Activated T-cell treated with anti-CD3 and anti-CD28 coated beads, Interleukin-2, amount 50 U/mL, for 48 hours (primary cell): ENCODE data around the gene HELZ2.

ENCODE experiments used
- DNase-seq, 2 experiments: peaks; one replicate each; pipeline ENCODE4 v3.0.0-alpha.2; 2020

HELZ2 gene

DNA sequence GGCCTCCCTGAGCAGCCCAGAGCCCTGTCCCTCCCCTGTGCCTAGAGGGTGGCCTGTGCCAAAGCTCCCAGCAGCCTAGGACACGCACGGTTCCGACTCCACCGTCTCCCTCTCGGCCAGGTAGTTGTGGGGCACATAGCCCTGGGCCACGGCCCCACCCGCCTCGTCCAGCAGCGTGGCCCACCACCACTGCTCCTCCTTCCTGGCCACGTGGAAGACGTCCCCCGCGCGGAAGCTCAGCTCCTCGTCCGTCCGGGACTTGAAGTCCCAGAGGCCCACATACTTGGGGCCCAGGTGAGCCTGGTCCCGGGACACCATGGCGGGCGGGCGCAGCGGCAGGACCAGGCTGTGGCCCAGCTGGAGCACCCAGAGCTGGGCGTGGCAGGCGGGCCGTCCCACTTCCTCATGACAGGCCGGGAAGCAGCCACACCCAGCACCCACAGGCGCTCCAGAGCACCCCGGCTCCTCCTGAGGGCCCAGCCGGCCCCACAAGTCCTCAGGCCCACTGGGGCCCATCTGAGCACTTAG lies 37.0 kb downstream of the HELZ2 start, which contains the start of gene PTK6:
PTK6 (minus strand) TSS at position 380 of the 528 bp plus-strand sequence; CDS start at position 318, 62 bp downstream.
- no peak for DNase-seq

DNA sequence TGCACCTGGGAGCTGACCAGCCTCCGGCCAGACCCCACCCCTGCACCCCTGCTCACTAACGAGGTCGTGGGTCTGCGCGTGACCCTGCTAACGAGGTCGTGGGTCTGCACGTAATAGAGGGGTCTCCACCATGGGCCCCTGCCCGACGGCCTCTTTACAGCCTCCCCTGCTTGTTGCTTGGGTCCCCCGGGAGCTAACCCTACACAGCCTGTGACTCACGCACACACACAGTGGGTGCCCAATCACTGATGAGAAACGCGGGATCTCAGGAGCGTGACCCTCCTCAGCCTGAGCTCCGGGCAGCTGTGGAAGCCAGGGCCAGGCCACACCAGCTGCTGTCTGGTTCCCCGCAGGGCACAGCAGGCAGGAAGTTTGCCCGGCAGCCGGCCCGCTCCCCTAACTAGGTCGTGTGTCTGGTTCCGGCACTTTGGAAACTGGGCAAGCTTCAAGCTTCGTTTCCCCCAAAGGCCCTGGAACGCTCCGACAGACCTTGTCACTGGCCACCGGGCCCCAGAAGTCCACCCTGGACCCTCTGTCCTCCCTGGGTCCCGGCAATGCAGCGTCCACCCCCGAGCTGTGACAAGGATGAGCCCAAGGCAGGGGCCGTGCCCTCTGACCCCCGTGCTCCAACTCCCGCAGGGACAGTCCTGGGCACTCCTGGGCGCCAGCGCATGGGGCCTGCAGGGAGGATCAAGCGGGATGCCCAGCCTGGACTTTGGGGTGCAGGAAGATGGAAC lies 37.6 kb downstream of the HELZ2 start:
- DNase-seq, result no peak

DNA sequence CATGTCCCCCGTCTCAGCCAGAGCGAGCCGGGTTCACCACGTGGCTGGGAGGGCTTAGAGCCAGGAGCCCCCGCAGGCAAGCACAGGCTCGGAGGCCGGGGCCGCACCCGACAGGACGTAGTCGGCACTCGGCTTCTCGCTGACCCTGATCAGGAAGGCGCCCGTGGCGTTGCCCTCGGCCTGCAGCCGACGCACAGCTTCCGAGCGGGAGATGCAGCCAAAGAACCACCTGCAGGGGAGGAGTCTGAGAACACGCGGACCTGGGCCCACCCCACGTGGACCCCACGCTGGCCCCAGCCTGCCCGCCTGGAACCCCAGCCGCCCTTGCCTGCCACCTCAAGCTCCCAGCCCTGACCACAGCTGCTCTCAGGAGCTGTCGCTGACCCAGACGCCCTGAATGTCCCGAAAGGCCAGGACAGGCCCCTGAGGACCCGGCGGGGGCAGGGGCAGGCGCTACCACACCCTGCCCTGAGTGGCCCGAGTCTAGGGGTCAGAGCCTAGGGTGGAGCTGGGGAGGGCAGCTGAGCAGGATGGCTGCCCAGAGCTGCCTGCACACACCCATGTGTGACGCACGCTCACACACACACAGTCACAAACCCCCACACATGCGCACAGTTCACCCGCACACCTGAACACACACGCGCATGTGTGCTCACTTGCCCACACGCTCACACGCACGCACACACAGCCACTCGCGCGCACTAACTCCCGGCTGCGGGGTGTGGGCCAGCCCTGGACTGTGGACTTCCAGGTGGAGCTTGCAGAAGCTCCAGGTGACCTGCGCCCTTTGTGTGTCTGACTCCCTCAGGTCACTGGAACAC lies 39.0 kb downstream of the HELZ2 start:
- DNase-seq, result no peak

DNA sequence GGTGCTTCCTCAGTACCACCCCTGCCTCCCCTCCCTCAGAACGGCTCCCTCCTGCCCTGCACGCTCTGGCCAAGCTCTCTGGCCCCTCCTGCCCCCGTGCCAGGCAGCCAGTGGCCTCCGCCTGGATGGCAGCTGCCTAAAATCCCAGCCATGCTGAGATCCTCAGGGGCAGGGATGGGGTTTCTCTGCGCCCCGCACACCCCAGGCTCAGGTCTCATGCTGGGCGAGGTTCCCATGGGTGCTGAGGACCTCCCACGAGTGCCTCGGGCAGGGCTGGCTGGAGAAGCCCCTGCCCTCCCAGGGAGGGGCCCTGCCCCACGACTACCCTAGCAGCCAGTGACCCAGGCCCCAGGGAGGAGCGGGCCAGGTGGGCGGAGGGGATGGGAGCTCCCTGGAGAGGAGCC lies 39.6 kb downstream of the HELZ2 start:
- DNase-seq, result no peak

DNA sequence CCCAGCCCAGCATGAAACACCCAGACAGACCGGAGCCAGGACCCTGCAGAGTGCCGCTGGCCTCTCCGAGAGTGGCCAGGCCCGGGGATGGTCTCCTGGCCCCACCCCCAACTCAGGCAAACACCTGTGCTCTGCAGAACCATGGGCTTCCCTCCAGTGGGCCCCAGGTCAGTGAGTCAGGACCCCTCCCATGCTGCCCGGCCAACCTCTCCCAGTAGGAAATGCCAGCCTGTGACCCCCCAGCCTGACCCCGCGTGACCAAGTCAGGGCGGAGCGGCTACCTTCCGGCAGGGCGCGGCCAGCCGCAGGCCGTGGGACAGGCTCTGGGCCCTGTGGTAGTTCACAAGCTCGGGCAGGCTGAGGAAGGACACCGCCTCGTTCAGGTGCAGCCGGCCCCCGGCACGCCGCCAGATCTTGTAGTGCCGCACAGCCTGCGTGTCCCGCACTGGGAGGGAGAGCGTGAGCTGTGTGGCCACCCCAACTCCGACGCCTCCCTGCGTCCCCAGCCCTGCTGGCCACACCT lies 40.1 kb downstream of the HELZ2 start:
- no peak for DNase-seq

DNA sequence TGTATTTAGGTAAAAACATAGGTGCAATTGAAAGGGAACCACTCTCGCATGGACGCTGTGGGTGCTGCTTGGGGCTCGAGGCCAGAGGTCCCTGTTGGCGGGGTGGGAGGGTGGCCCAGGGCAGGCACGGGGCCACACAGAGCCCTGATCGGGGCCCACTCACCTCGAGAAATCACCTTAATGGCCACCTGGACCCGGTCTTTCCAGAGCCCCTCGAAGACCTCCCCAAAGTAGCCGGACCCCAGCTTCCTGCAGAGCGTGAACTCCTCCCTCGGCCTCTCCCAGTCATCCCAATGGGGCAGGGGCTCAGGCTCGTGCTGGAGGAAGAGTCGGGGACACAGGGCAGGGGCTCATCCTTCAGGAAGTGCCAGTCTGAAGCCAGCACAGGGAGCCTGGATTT lies 40.7 kb downstream of the HELZ2 start:
- no peak for DNase-seq

DNA sequence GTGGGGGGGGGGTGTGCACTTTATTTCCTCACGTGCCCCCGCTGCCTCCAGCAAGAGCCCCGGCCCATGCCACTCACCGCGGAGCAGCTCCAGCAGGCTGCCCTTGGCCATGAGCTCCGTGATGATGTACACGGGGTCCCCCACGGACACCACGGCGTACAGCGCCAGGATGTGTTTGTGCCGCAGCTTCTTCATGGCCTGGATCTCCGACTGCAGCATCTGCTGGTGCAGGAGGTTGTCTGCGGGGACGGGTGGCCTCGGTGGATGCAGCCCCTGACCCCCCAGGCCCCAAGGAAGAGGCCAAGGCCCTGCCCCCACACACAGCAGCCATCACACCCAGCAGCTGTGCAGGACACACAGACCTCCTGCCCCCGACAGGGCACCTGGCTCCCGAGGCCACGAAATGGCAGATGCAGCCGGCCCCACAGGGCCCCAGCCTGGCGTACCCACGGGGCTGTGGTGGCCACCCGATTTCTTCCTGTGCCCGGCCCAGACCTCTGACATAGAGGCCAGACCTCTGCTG lies 41.5 kb downstream of the HELZ2 start:
- no peak for DNase-seq

DNA sequence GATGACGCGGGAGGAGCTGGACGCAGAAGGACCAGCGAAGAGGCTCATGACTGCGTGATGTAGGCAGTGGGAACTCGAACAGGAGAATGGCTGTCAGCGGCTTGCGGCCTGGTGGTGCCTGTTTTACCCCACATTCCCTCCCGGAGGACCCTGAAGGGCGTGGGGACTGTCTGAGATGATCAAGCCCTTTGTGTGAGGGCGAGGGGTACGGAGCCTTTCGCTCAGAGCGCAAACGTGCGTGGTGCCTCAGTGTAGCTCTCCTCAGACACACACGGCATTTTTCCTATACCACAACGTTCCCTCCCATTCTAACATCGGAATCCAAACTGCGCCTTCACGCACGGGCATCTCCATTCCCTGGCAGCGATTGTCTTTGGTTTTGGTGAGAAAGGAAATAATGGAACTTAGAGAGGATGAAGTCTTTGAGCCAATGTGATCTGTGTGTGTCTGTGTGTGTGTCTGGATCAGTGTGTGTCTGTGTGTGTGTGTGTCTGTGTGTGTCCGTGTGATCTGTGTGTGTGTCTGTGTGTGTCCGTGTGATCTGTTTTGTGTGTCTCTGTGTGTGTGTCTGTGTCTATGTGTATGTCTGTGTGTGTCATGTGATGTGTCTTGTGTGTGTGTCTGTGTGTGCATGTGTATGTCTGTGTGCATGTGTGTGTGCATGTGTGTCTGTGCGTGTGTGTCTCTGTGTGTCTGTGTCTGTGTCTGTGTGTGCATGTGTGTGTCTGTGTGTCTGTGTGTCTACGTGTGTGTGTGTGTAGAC lies 42.2 kb downstream of the HELZ2 start:
- no peak for DNase-seq

DNA sequence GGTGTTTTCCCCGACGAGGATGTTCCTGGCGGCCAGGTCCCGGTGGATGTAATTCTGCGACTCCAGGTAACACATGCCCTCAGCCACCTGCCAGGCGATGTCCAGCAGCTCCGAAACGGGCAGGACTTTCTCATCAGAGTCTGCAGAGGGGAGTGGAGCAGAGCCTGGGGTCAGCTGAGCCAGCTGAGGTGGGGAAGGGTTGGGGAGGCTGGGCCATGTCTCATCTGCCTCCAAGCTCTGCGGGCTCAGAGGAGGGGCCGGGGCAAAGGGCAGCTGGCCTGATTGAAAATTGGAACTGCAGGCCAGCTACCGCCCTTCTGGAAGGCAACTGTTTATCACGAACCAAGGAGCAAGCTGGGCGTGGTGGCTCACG lies 43.3 kb downstream of the HELZ2 start:
- no peak for DNase-seq

DNA sequence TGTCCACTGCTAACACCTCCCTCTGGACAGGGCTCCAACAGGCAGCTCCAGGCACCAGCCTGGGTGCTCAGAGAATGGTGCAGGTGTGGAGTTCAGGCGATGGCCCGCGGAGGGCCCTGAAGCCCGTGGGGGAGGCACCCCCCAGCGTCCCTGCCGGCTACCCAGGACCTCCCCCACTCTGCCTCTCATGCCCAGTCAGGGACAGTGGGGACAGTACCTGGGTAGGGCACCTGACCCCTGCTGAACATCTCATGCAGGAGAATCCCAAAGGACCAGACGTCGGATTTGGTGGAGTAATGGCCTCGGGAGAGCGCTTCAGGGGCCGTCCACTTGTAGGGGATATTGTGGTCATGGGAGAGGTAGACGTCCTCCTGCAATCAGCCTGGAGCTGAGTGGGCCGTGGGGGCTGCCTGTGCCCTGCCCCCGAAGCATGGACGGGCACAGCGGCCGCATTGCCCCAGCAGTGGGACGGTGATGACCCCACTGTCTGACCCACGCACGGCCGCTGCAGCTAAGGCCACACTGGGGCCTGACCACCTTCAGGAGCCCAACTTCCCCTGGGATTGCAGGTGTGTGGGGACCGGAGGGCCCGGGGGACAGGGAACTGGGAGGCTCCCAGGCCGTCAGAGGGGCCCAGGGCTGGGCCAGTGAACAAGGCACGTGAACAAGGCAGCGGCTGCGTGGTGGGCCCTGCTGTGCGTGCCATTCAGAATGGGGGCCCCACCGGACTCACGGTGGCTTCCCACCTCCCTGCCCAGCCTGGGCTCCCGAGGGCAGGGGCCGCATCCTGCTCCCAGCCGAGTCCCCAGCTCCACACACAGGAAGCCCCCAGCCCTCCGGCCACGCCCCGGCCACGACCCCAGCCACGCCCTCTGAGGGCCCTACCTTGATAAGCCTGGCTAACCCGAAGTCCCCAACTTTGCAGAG lies 43.9 kb downstream of the HELZ2 start:
- no peak for DNase-seq

DNA sequence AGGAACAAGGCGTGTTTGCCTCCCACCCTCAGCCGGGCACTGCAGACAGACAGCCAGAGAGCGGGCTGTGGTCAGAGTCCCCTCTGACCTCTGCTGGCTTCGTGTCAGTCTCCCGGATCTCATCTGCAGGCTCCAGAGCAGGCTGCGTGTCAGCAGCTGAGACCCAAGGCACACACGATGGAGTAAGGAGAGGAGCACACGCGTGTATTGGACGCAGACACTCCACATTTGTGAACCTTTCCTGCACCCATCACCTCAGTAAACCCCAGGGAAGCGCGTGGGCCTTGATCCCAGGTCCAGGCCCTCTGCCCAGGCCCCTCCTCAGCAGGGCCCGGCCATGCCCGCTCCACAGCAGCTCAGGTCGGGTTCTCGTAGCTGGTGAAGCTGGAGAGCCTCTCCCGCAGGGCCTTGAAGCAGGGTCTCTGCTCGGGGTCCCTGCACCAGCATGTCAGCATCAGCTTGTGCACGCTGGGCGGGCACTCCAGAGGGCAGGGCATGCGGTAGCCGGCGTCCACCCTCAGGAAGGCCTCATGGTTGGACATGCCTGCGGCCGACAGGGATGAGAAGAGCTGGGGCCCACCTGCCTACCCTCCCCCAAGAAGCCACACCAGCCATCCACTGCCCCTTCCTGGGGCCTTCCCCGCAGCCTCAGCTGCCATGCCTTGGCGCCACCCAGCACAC lies 44.7 kb downstream of the HELZ2 start:
- DNase-seq, result no peak

DNA sequence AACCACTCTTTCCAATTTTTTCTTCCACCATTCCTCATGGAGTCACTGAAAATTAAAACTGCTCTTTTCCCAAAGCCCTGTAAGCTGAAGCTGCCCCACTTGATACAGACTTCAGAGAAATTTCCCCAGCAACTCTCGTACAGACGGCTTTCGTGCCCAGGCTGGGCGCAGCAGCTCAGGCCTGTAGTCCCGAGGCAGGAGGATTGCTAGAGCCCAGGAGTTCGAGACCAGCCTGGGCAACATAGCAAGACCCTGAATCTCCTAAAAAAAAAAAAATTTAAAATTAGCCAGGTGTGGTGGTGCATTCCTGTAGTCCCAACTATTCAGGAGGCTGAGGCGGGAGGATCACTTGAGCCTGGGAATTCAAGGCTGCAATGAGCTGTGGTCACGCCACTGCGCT lies 46.9 kb downstream of the HELZ2 start:
- no peak for DNase-seq

DNA sequence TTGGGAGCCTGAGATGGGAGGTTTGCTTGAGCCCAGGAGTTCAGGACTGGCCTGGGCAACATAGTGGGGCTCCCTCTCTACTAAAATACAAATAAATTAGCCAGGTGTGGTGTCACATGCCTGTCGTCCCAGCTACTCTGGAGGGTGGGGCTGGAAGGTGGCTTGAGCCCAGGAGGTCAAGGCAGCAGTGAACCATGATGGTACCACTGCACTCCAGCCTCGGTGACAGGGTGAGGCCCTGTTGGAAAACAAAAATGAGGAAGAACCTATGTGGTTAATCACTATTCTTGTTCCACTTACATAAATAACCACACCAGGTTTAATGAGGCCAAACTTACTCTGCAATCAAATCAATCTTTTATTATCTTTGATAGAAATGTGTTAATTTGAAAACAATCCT lies 48.1 kb downstream of the HELZ2 start:
- DNase-seq, result no peak

DNA sequence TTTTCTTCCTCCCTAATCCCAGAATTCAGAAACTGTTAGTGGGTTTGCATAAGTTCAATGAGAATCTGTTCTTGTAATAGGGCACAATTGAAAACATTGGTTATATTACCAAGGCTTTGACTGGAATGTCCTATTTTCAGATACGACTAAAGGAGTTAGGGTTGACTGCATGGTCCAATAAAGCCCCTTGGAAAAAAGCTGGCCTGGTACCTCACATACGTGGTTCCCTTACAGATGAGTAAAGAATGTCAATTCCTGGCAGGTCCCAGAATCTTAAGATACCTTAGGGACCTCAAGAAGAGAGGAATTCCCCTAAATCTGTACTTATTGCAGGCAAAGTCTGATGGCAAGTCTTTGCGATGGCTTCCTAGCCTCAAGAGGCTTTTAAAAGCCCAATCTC lies 48.9 kb downstream of the HELZ2 start:
- no peak for DNase-seq
